SK-N-SH treated with all-trans-retinoic acid at 6 μM for 48 hours (cell line): Measurements from ENCODE around the gene SLX4IP.

Experiments used
- BACH2 ChIP-seq: fragments of 250-450 bp; sonication (Bioruptor Pico); IDR thresholded peaks from 2 replicates; pipeline ENCODE4 v1.9.0; 2021; ENCODE audit warnings: mild to moderate bottlenecking, borderline replicate concordance
- RARB ChIP-seq: fragments of 250-450 bp; sonication (Bioruptor Pico); IDR thresholded peaks from 2 replicates; pipeline ENCODE4 v1.8.0; 2021; ENCODE audit warnings: mild to moderate bottlenecking, moderate library complexity
- TCF4 ChIP-seq: fragments of 250-450 bp; sonication (Bioruptor Pico); IDR thresholded peaks from 2 replicates; pipeline ENCODE4 v1.8.0; 2021; ENCODE audit warnings: mild to moderate bottlenecking, moderate library complexity, borderline replicate concordance

DNA sequence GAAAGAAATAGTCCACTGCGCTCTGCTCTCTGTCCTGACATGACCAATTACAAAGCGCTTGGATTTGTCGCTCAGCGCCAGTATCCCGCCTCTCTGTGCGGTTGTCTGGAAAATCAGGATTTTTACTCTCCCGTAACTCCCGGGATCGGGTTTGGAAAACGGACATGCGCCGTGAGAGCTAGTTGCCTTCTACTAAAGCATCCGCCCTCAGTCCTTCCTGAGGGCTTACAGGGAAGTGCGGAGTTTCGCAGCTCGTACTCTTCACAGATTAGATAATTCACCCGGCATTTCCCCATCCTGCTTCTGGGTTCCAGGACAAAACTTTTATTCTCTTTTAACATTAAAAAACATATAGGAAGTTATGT, 656 bp upstream of the SLX4IP start:
- no peak for TF ChIP-seq RARB
- no peak for TF ChIP-seq TCF4
- TF ChIP-seq BACH2 (CRISPR knock-in tag) = no peak
